Inflammatory macrophage (primary cell): ENCODE data around the gene TMEM54.

Source experiments
- DNase-seq, 2 donors: peaks; one replicate each; pipeline ENCODE4 v3.0.0-alpha.2; 2020 to 2022

Gene TMEM54

GRCh38 chr1:32861904-32862695 lies 39.1 kb downstream of the TMEM54 start:
- DNase-seq, result peak; percentile 26 to 61

GRCh38 chr1:32860566-32860965 lies 40.6 kb downstream of the TMEM54 start:
- DNase-seq, result no peak

GRCh38 chr1:32859915-32860314 lies 41.3 kb downstream of the TMEM54 start:
- no peak for DNase-seq

- DNase-seq, result no peak
Measured at GRCh38 chr1:32858791-32859190, 42.4 kb downstream of the TMEM54 start.

- no peak for DNase-seq
Measured at GRCh38 chr1:32858136-32858535, 43.1 kb downstream of the TMEM54 start.

GRCh38 chr1:32855861-32856617 lies 45.1 kb downstream of the TMEM54 start:
- DNase-seq, result no peak

GRCh38 chr1:32848354-32849063 lies 52.7 kb downstream of the TMEM54 start:
- no peak for DNase-seq
